GM13977 (cell line): ENCODE measurements around the gene TUBGCP2.

Experiments used
- DNase-seq: peaks from one replicate; pipeline ENCODE4 v3.0.0; 2012; ENCODE audit warnings: low spot score
- in situ Hi-C: fragments of 300-500 bp; cut with MboI; formaldehyde crosslinking; loops from one replicate; pipeline ENCODE4 v1.12.0; 2022; ENCODE audit warnings: low sequenced_read_pairs, low pct_unique_long_range_greater_than_20kb, mixed read lengths, inconsistent platforms; ENCODE audit not compliant: unreplicated experiment
- TF ChIP-seq, protein P1 (sequence below): IDR thresholded peaks from 2 replicates; pipeline ENCODE4 v1.5.1; 2012; ENCODE audit warnings: mild to moderate bottlenecking, control low read depth; ENCODE audit not compliant: insufficient read depth; ENCODE audit errors: extremely low read depth, missing control alignments

TUBGCP2 gene

GRCh38 chr10:133286366-133286765 lies 22.3 kb downstream of the TUBGCP2 start:
- TF ChIP-seq, protein P1, sequence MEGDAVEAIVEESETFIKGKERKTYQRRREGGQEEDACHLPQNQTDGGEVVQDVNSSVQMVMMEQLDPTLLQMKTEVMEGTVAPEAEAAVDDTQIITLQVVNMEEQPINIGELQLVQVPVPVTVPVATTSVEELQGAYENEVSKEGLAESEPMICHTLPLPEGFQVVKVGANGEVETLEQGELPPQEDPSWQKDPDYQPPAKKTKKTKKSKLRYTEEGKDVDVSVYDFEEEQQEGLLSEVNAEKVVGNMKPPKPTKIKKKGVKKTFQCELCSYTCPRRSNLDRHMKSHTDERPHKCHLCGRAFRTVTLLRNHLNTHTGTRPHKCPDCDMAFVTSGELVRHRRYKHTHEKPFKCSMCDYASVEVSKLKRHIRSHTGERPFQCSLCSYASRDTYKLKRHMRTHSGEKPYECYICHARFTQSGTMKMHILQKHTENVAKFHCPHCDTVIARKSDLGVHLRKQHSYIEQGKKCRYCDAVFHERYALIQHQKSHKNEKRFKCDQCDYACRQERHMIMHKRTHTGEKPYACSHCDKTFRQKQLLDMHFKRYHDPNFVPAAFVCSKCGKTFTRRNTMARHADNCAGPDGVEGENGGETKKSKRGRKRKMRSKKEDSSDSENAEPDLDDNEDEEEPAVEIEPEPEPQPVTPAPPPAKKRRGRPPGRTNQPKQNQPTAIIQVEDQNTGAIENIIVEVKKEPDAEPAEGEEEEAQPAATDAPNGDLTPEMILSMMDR = no peak
- no peak for DNase-seq
- in situ Hi-C loops = no loop called here

DNA sequence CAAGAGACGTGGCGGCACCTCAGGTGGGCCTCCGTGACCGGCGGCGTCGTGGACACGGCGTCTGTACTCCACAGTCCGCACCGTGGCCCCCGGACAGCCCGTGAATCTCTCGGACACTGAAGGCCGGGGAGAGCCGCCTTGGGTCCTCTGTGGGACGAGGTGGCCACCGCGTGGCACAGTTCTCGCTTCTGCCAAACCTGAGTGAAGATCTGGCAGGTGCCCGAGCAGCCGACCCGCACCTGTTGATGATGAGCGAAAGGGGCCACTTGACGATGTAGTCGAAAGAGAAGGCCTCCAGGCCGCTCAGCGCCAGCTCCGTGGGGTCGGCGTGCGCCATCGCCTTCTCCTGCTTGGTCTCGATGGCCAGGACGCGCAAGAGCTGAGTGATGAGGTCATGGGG lies 23.5 kb downstream of the TUBGCP2 start:
- TF ChIP-seq, protein P1 = no peak
- in situ Hi-C loops = no loop called here

DNA sequence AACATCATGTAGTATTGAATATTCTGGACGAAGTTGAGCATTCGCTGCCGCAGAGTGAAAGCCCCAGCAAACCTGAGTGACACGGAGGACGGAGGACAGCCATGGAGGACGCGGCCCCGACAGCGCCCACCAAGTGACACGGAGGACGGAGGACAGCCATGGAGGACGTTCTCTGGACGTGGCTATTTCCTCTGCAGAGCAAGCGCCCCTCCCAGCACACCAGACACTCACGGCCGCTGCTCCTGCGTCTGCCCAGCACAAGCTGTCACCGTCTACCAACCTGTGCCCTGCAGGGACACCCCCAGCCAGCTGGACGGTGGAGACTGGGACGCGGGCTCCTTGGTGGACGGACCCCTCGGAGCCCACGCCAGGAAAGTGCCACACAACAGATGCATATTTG lies 24.7 kb downstream of the TUBGCP2 start:
- TF ChIP-seq, protein P1 = no peak
- in situ Hi-C loops = no loop called here
- no peak for DNase-seq

More for the DNA sequence above, 23.5 kb downstream of the TUBGCP2 start:
- no peak for DNase-seq

DNA sequence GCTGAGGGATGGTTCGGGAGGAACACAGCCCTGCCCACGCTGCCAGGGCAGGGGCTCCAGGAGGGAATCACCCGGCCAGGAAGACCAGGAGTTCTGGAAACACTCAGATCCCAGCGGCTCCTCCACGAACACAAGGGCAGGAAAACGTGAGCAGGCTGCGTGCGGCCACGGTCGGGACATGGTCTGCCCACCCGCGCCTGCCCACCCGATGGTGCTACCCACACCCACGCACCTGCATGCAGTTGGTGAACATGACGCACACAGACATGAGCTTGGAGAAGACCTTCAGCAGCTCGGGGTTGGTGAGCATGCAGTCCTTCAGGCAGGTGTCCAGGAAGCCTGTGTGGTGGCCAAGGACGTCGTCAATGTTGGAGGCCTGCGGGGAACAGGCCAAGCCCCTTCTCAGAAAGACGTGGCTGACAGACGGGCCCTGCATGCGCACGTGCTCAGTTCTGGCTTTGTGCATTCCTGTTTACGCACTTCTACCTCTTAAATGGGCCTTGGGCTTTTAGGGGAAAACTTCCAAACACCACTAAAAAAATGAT lies 25.8 kb downstream of the TUBGCP2 start:
- no peak for DNase-seq
- TF ChIP-seq, protein P1 = no peak
- in situ Hi-C loops = no loop called here

DNA sequence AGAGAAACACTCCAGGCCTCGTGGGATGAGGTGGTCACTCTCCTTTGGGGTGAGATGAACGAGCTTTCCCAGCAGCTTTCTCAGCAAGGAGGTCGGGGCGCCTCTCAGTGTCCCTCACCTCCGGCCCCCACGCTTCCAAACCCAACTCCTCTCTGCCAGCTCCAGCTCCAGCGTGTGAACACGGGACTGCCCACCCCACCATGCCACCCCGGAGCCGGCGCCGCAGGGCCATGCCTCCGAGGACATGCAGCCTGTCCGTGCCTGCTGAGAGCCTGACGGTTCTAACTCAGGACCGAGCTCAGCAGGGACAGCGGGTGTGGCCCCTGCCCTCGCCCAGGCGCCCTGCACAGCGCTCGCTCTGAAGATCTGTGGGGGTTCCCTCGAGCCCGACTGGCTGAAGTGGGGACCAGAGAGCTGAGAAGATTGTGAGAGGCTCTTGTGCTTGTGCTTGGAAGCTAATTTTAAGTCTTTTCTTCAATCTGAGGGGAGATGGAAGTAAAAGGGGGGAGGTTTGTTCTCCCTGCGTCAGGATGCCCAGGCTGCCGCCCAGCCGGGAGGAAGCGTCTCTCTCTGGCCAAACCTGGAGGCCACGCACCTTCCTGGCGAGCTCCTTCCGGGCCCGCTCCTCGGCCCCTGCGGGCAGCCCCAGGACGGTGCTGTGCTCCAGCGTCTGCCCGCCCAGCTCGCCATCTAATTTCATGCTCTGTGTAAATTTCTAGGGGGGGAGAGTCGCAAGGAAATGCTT lies 26.9 kb downstream of the TUBGCP2 start:
- in situ Hi-C loops = no loop called here
- no peak for DNase-seq
- TF ChIP-seq, protein P1 = no peak

GRCh38 chr10:133281084-133281483 lies 27.6 kb downstream of the TUBGCP2 start:
- TF ChIP-seq, protein P1 = no peak
- no peak for DNase-seq
- in situ Hi-C loops = no loop called here
